ENCODE data around the gene STPG1.

STPG1 gene

DNA sequence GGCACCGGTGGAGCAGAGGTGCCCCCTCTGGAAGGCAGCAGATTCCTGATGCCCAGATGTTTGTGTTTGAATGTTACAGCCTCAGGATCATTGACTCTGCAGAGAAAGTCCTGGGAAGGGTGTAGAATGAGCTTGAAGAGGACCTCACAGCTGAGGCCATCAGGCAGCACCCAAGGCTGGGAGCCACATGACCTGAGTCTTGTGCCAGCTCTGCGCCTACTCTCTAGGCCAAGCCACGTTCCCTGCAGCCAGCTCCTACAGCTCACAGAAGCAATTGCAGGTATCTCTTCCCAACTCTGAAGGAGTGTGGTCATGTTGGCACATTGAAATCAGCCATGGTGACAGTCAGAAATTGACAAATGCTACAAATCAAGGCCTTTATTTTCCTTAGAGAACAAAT lies 58.1 kb downstream of the STPG1 start:
- H3K27ac ChIP-seq: no peak overlapping the region
- in situ Hi-C loops (cut with HindIII; ENCODE audit: low pct_ligation_motif_present, low sequenced_read_pairs): no loop called here
- DNase-seq: no peak
- no peaks in the 10 kb centered on the region for H3K36me3 ChIP-seq (replicated peaks)
- H3K27me3 ChIP-seq (replicated peaks): no peaks in the 10 kb centered on the region
- no peak for TF ChIP-seq CTCF (IDR thresholded peaks at IDR 0.05; ENCODE audit: low read depth, low read length, missing control alignments)
- no peak overlapping the region for H3K4me3 ChIP-seq (ENCODE audit: low read depth, low read length)

- H3K27me3 ChIP-seq (replicated peaks): no peaks in the 10 kb centered on the region
- H3K36me3 ChIP-seq (replicated peaks): no peaks in the 10 kb centered on the region
- H3K4me3 ChIP-seq (ENCODE audit: low read depth, low read length): no peak overlapping the region
- TF ChIP-seq CTCF (IDR thresholded peaks at IDR 0.05; ENCODE audit: low read depth, low read length, missing control alignments): no peak
- in situ Hi-C loops (cut with HindIII; ENCODE audit: low pct_ligation_motif_present, low sequenced_read_pairs): no loop called here
- no peak for DNase-seq
- H3K27ac ChIP-seq: no peak overlapping the region
Observed at GRCh38 chr1:24353292-24353891, 60.2 kb downstream of the STPG1 start.

- H3K27ac ChIP-seq: no peak overlapping the region
- in situ Hi-C loops (cut with HindIII; ENCODE audit: low pct_ligation_motif_present, low sequenced_read_pairs): no loop called here
- H3K36me3 ChIP-seq (replicated peaks): no peaks in the 10 kb centered on the region
- no peak for TF ChIP-seq CTCF (IDR thresholded peaks at IDR 0.05; ENCODE audit: low read depth, low read length, missing control alignments)
- peak; percentile 57 for DNase-seq
- H3K27me3 ChIP-seq (replicated peaks): no peaks in the 10 kb centered on the region
- H3K4me3 ChIP-seq (ENCODE audit: low read depth, low read length): no peak overlapping the region
Observed at GRCh38 chr1:24351918-24352627, 61.5 kb downstream of the STPG1 start.

- H3K27ac ChIP-seq: no peak overlapping the region
- TF ChIP-seq CTCF (IDR thresholded peaks at IDR 0.05; ENCODE audit: low read depth, low read length, missing control alignments): no peak
- H3K4me3 ChIP-seq (ENCODE audit: low read depth, low read length): no peak overlapping the region
- in situ Hi-C loops (cut with HindIII; ENCODE audit: low pct_ligation_motif_present, low sequenced_read_pairs): no loop called here
- no peak for DNase-seq
- no peaks in the 10 kb centered on the region for H3K27me3 ChIP-seq (replicated peaks)
- H3K36me3 ChIP-seq (replicated peaks): no peaks in the 10 kb centered on the region
Observed at GRCh38 chr1:24351247-24351646, 62.3 kb downstream of the STPG1 start.

DNA sequence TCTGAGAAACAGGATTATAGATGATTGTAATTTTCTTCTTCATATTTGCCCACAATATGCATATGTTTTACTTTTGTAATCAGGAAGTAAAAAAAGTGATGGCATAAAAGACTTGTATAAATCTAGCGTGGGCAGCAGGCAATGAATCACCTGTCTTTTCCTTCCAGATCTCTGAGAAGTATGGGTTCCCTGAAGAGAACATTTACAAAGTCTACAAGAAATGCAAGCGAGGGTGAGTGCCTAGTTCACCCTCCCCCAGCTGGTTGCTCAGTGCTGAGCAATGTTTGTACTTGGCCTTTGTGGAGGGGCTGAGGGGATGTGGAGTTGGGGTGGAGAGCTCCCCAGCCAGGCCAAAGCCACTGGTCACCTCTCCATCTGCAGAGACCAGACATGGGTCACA lies 63.7 kb downstream of the STPG1 start:
- no peak for DNase-seq
- TF ChIP-seq CTCF (IDR thresholded peaks at IDR 0.05; ENCODE audit: low read depth, low read length, missing control alignments): no peak
- Histone ChIP-seq H3K36me3 (replicated peaks) (no peaks in the 10 kb centered on the region), H3K27me3 (replicated peaks) (no peaks in the 10 kb centered on the region), H3K4me3 (ENCODE audit: low read depth, low read length) (no peak overlapping the region), H3K27ac (no peak overlapping the region)
- in situ Hi-C loops (cut with HindIII; ENCODE audit: low pct_ligation_motif_present, low sequenced_read_pairs): no loop called here

GRCh38 chr1:24348196-24348595 lies 65.4 kb downstream of the STPG1 start:
- Histone ChIP-seq H3K27me3 (replicated peaks) (peaks cover 7% of the 10 kb centered on the region), H3K36me3 (replicated peaks) (no peaks in the 10 kb centered on the region), H3K4me3 (ENCODE audit: low read depth, low read length) (no peak overlapping the region), H3K27ac (no peak overlapping the region)
- TF ChIP-seq CTCF (IDR thresholded peaks at IDR 0.05; ENCODE audit: low read depth, low read length, missing control alignments): no peak
- DNase-seq: no peak
- in situ Hi-C loops (cut with HindIII; ENCODE audit: low pct_ligation_motif_present, low sequenced_read_pairs): no loop called here
